IPS-18c (cell line): ENCODE data around the gene PPP6R3.
"Not testable (repeated sequence)": the region's sequence is repeated elsewhere in the genome, so short reads cannot be mapped to it uniquely, and the experiment has no call there.

Experiments used
- H3K4me3 ChIP-seq: 2 replicates; pipeline ENCODE4 v1.7.0; 2013; ENCODE audit warnings: low read depth, mild to moderate bottlenecking, low read length, moderate library complexity; ENCODE audit not compliant: insufficient read depth
- H3K9me3 ChIP-seq: one replicate; pipeline ENCODE4 v1.6.1; 2013; ENCODE audit warnings: mild to moderate bottlenecking, low read length, moderate library complexity; ENCODE audit not compliant: control insufficient read depth, insufficient read depth

Gene PPP6R3

DNA sequence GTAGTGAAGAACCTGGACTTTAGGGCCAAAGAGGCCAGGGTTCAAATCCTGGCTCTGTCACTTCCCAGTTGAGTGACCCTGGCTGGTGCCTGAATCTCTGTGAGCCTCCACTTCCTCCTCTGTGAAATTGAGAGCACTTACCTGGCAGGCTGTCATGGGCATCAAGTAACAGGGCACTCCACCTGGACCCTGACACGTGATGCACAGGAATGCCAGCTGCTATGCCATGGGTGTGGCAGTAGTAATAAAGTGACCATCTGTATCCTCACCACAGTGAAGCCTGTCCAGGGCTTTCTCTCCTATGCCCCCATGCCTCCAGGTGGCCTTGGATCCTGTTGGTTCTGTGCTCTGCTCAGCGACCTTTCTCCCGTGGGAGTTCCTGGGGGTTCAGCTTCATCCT lies 29.8 kb upstream of the PPP6R3 start:
- no peak overlapping the region for H3K4me3 ChIP-seq
- H3K9me3 ChIP-seq = peaks cover 3% of the 10 kb centered on the region

GRCh38 chr11:68431984-68432645 lies 28.4 kb upstream of the PPP6R3 start:
- no peak overlapping the region for H3K4me3 ChIP-seq
- peaks cover 3% of the 10 kb centered on the region for H3K9me3 ChIP-seq

DNA sequence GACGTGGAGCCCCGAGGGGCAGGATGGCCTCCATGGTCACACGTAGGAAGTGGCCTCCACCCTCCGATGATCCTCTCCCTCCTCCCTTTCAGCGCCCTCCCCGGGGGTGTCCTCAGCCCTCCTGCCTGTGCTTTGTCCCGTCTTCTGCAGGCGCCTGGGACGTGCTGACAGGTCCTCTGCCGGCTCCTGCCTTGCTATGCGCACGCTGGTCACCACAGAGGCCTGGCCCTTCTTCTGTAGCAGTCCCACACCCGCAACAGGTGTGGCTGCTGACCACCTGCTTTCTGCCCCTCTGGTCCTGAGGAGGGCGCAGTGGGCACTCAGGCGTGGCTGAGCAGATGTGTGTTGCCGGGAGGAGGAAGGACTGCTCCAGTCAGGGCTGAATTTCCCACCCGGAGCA lies 27.7 kb upstream of the PPP6R3 start:
- H3K9me3 ChIP-seq = peaks cover 3% of the 10 kb centered on the region
- no peak overlapping the region for H3K4me3 ChIP-seq

DNA sequence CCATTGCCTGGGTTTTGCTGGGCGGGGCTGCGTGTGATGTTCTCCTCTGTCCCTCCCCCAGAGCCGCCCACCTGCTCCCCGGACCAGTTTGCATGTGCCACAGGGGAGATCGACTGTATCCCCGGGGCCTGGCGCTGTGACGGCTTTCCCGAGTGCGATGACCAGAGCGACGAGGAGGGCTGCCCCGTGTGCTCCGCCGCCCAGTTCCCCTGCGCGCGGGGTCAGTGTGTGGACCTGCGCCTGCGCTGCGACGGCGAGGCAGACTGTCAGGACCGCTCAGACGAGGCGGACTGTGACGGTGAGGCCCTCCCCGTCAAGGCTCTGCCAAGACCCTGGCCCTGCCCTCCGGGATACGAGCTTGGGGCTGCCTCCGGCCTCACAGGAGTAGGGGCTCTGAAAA lies 27.0 kb upstream of the PPP6R3 start:
- H3K9me3 ChIP-seq = peaks cover 3% of the 10 kb centered on the region
- H3K4me3 ChIP-seq = no peak overlapping the region

GRCh38 chr11:68434159-68434558 lies 26.4 kb upstream of the PPP6R3 start:
- H3K9me3 ChIP-seq, H3K4me3 ChIP-seq: not testable (repeated sequence)

DNA sequence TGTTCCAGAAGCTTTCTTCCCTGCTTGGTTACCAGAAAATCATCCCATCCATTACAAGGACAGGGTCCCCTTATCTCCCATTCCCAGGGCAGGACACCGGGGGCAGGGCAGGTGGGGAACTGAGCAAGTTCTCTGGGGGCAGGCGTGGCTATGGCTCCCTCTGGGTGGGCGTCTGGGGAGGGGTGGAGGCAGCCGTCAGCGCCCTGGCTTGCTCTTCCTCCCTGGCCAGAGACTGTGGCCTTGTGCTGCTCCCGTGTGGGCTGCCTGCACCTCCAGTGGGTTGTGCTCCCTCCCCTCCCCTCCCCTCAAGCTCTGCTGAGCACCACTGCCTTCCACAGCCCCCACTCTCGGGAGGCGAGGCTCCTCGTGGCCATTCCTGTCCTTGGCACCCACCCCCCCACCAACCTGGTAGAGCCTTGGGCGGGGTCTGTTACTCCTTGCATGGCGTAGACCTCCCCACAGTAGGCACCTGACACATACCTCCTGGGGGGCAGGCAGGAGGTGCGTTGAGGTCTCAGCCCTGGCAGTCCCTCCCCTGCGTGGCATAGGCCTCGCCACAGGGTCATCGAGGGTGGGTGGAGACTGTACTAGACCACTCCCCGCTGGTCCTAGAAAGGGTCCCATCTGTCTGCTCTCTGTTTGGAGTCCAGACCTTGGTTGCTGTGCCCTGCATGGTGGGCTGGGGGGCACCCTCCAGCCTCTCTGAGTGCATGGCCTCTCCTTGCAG lies 24.2 kb upstream of the PPP6R3 start:
- peaks cover 3% of the 10 kb centered on the region for H3K9me3 ChIP-seq

GRCh38 chr11:68436985-68437926 lies 23.3 kb upstream of the PPP6R3 start:
- H3K4me3 ChIP-seq = no peak overlapping the region

More for the DNA sequence above, 24.2 kb upstream of the PPP6R3 start:
- no peak overlapping the region for H3K4me3 ChIP-seq

GRCh38 chr11:68437927-68438657 lies 22.5 kb upstream of the PPP6R3 start:
- Histone ChIP-seq H3K4me3 (no peak overlapping the region), H3K9me3 (peaks cover 3% of the 10 kb centered on the region)

More at GRCh38 chr11:68436985-68437926, 23.3 kb upstream of the PPP6R3 start:
- peaks cover 3% of the 10 kb centered on the region for H3K9me3 ChIP-seq

DNA sequence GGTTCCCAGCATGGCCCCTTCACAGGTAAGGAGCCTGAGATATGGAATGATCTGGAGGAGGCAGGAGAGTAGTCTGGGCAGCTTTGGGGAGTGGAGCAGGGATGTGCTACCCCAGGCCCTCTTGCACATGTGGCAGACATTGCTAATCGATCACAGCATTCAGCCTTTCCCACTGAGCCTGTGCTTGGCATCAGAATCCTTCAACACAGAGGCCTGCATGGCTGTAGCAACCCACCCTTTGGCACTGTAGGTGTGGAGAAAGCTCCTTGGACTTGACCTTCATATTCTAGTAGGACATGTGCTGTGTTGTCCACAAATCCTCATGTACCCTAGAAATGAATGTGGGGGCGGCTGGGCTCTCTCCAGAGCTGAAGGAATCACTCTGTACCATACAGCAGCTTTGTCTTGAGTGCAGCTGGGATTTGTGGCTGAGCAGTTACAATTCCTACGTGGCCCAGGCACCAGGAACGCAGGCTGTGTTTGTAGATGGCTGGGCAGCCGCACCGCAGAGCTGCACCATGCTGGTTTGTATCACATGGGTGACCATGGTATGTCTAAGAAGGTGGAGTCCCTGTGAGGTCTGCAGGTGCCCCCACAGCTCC lies 21.8 kb upstream of the PPP6R3 start:
- H3K9me3 ChIP-seq = peaks cover 3% of the 10 kb centered on the region

GRCh38 chr11:68439355-68440065 lies 21.0 kb upstream of the PPP6R3 start:
- Histone ChIP-seq H3K9me3 (peaks cover 4% of the 10 kb centered on the region), H3K4me3 (no peak overlapping the region; the same call in 1 of the 2 replicates)

More for the DNA sequence above, 21.8 kb upstream of the PPP6R3 start:
- no peak overlapping the region for H3K4me3 ChIP-seq

GRCh38 chr11:68440224-68440623 lies 20.3 kb upstream of the PPP6R3 start:
- no peak overlapping the region for H3K4me3 ChIP-seq
- peaks cover 3% of the 10 kb centered on the region for H3K9me3 ChIP-seq

GRCh38 chr11:68441466-68442230 lies 18.9 kb upstream of the PPP6R3 start:
- Histone ChIP-seq H3K9me3 (peaks cover 3% of the 10 kb centered on the region), H3K4me3 (no peak overlapping the region)

- Histone ChIP-seq H3K4me3 (no peak overlapping the region), H3K9me3 (peaks cover 3% of the 10 kb centered on the region)
Observed at GRCh38 chr11:68442433-68442832, 18.1 kb upstream of the PPP6R3 start.

- Histone ChIP-seq H3K9me3 (peaks cover 3% of the 10 kb centered on the region), H3K4me3 (no peak overlapping the region)
Observed at GRCh38 chr11:68444566-68444965, 16.0 kb upstream of the PPP6R3 start.

- no peak overlapping the region for H3K4me3 ChIP-seq
Observed at GRCh38 chr11:68445531-68446035, 15.0 kb upstream of the PPP6R3 start.

More at GRCh38 chr11:68445531-68446035, 15.0 kb upstream of the PPP6R3 start:
- H3K9me3 ChIP-seq = peaks cover 3% of the 10 kb centered on the region
